ENCODE data around the gene RSF1.
"Not testable (repeated sequence)": the region's sequence is repeated elsewhere in the genome, so short reads cannot be mapped to it uniquely, and the experiment has no call there.

The RSF1 gene

GRCh38 chr11:77644887-77645286, 175.6 kb downstream of the RSF1 start:
- H3K9me3 Mint-ChIP-seq, result no peaks in the 10 kb centered on the region
- no peak for TF ChIP-seq CTCF (IDR thresholded peaks at IDR 0.05; ENCODE audit: unreplicated experiment in 3 of 3)
- no peaks in the 10 kb centered on the region for H3K36me3 Mint-ChIP-seq (ENCODE audit: low read depth)
- no peak overlapping the region for H3K4me3 Mint-ChIP-seq
- H3K4me1 Mint-ChIP-seq, result no peaks in the 10 kb centered on the region
- no peak overlapping the region for H3K27ac Mint-ChIP-seq
- H3K27me3 Mint-ChIP-seq (ENCODE audit: low read depth), result peaks cover 3% of the 10 kb centered on the region

- H3K27me3 Mint-ChIP-seq (ENCODE audit: low read depth), result peaks cover 3% of the 10 kb centered on the region
These were observed 178.3 kb downstream of the RSF1 start for GRCh38 chr11:77642228-77642627.

GRCh38 chr11:77637345-77638165, 183.0 kb downstream of the RSF1 start, which contains the start of gene CLNS1A:
Gene CLNS1A, minus strand, starts transcription at chr11:77637794. Its CDS starts 80 bp downstream, at chr11:77637714.
- Mint-ChIP-seq H3K36me3 (ENCODE audit: low read depth) (peaks cover 29% of the 10 kb centered on the region), H3K27me3 (ENCODE audit: low read depth) (no peaks in the 10 kb centered on the region), H3K9me3 (no peaks in the 10 kb centered on the region), H3K4me3 (peak within 1 kb of the TSS; percentile 92 to 97 (median 96)), H3K27ac (peak within 1 kb of the TSS; percentile 90 to 98 (median 96)), H3K4me1 (peaks cover 20% of the 10 kb centered on the region)
- TF ChIP-seq CTCF (IDR thresholded peaks at IDR 0.05; ENCODE audit: unreplicated experiment in 3 of 3), result no peak

More at GRCh38 chr11:77642228-77642627, 178.3 kb downstream of the RSF1 start:
- Mint-ChIP-seq H3K36me3 (ENCODE audit: low read depth) (no peaks in the 10 kb centered on the region), H3K9me3 (no peaks in the 10 kb centered on the region), H3K27ac (no peak overlapping the region), H3K4me1 (peaks cover 4% of the 10 kb centered on the region), H3K4me3 (no peak overlapping the region)
- no peak for TF ChIP-seq CTCF (IDR thresholded peaks at IDR 0.05; ENCODE audit: unreplicated experiment in 3 of 3)

- H3K36me3 Mint-ChIP-seq (ENCODE audit: low read depth), result peaks cover 29% of the 10 kb centered on the region
- no peaks in the 10 kb centered on the region for H3K9me3 Mint-ChIP-seq
- H3K27ac Mint-ChIP-seq, result peak overlapping the region; percentile 43 to 96 (median 89)
- H3K4me1 Mint-ChIP-seq, result peaks cover 20% of the 10 kb centered on the region
- no peak for TF ChIP-seq CTCF (IDR thresholded peaks at IDR 0.05; ENCODE audit: unreplicated experiment in 3 of 3)
- peak overlapping the region; percentile 92 to 97 (median 96) for H3K4me3 Mint-ChIP-seq
- H3K27me3 Mint-ChIP-seq (ENCODE audit: low read depth), result no peaks in the 10 kb centered on the region
These were observed 183.7 kb downstream of the RSF1 start for GRCh38 chr11:77636731-77637344.

- Mint-ChIP-seq H3K4me3 (peak overlapping the region in 1 of 3 experiments; percentile 27), H3K4me1 (peaks cover 20% of the 10 kb centered on the region), H3K36me3 (ENCODE audit: low read depth) (peaks cover 38% of the 10 kb centered on the region)
- not testable (repeated sequence) for H3K27me3 Mint-ChIP-seq (ENCODE audit: low read depth); H3K27ac Mint-ChIP-seq; H3K9me3 Mint-ChIP-seq
These were observed 186.6 kb downstream of the RSF1 start for GRCh38 chr11:77633926-77634325.

GRCh38 chr11:77630157-77630710, 190.3 kb downstream of the RSF1 start:
- no peak overlapping the region for H3K27ac Mint-ChIP-seq
- H3K36me3 Mint-ChIP-seq (ENCODE audit: low read depth), result peaks cover 49% of the 10 kb centered on the region
- H3K4me1 Mint-ChIP-seq, result no peaks in the 10 kb centered on the region
- no peak for TF ChIP-seq CTCF (IDR thresholded peaks at IDR 0.05; ENCODE audit: unreplicated experiment in 3 of 3)
- no peaks in the 10 kb centered on the region for H3K27me3 Mint-ChIP-seq (ENCODE audit: low read depth)
- H3K9me3 Mint-ChIP-seq, result no peaks in the 10 kb centered on the region
- no peak overlapping the region for H3K4me3 Mint-ChIP-seq
